A549 (cell line): ENCODE results near the gene OSTF1. TPM values are rescaled to one million over a fixed set of nuclear protein-coding genes. Genes with fewer than 3 reads are reported as not detected.

ENCODE experiments used
- ATAC-seq, 2 experiments: fragments of 200-7000 bp in 1 of 2; fragments of >200 bp in 1 of 2; cut with Nextera tagmentation in 1 of 2; cut with Tn5 transposase in 1 of 2; 3 replicates each; pipeline versions ENCODE4 v1.8.0 to v1.9.1; 2018 to 2020; ENCODE audit warnings: mild to moderate bottlenecking in 1 of 2, moderate library complexity in 1 of 2
- CTCF ChIA-PET: fragments of 300-600 bp; sonication (Branson Sonifier 250); formaldehyde crosslinking; extraction: SDS; loops from one replicate; lab custom pipeline; 2021; ENCODE audit warnings: antibody characterized with exemption, inconsistent platforms; lab: Yijun Ruan, JAX
- POLR2A ChIA-PET: fragments of 350-600 bp; formaldehyde crosslinking; extraction: SDS; loops from one replicate; lab custom pipeline; 2021; ENCODE audit warnings: antibody characterized with exemption, inconsistent platforms; lab: Yijun Ruan, JAX
- DNase-seq, 2 experiments: peaks; one replicate each; pipeline versions ENCODE4 v3.0.0 to v3.0.0-alpha.2; 2011 to 2016; ENCODE audit warnings: low read depth in 1 of 2, low spot score in 1 of 2
- FAIRE-seq: peaks from 2 replicates; lab custom pipeline; 2011; peaks lifted over from hg19 to GRCh38; lab: Jason Lieb, UNC
- H3K27ac ChIP-seq, 2 experiments: fragments of >200 bp; sonication (Bioruptor Twin); formaldehyde crosslinking; 3 replicates each; pipeline ENCODE4 v1.5.1; 2016 to 2017
- H3K4me1 ChIP-seq: fragments of >200 bp; sonication (Bioruptor Twin); formaldehyde crosslinking; 3 replicates; pipeline ENCODE4 v1.6.1; 2016
- H3K4me2 ChIP-seq: fragments of >200 bp; sonication (Bioruptor Twin); formaldehyde crosslinking; 3 replicates; pipeline ENCODE4 v1.6.1; 2016
- H3K4me3 ChIP-seq: fragments of >200 bp; sonication (Bioruptor Twin); formaldehyde crosslinking; 3 replicates; pipeline ENCODE4 v1.5.1; 2016
- H3K9me3 ChIP-seq: fragments of >200 bp; sonication (Bioruptor Twin); formaldehyde crosslinking; 3 replicates; pipeline ENCODE4 v1.6.1; 2016
- BHLHE40 ChIP-seq: IDR thresholded peaks from 2 replicates; pipeline ENCODE4 v1.6.1; 2012; ENCODE audit warnings: low read depth, low read length, inconsistent platforms
- CHD2 ChIP-seq: fragments of 150-350 bp; IDR thresholded peaks from 2 replicates; pipeline ENCODE4 v1.6.1; 2014; ENCODE audit warnings: low read length; ENCODE audit not compliant: partially characterized antibody
- CHD4 ChIP-seq: fragments of 200-600 bp; sonication (generic); IDR thresholded peaks from 2 replicates; pipeline ENCODE4 v1.6.1; 2016; ENCODE audit warnings: antibody characterized with exemption, mild to moderate bottlenecking, borderline replicate concordance
- EHMT2 ChIP-seq: fragments of 200-600 bp; sonication (generic); IDR thresholded peaks from 2 replicates; pipeline ENCODE4 v1.6.1; 2016; ENCODE audit warnings: antibody characterized with exemption, low read depth, mild to moderate bottlenecking, moderate library complexity
- EP300 ChIP-seq, 2 experiments: fragments of >200 bp; sonication (Bioruptor Twin); formaldehyde crosslinking; IDR thresholded peaks; 2 replicates in 1 of 2; 3 replicates in 1 of 2; pipeline ENCODE4 v1.6.1; 2016 to 2017
- ESRRA ChIP-seq: fragments of 150-350 bp; IDR thresholded peaks from 2 replicates; pipeline ENCODE4 v1.6.1; 2014; ENCODE audit warnings: mild to moderate bottlenecking, low read length, borderline replicate concordance
- GATA3 ChIP-seq: IDR thresholded peaks from 2 replicates; pipeline ENCODE4 v1.6.1; 2012; ENCODE audit warnings: borderline replicate concordance
- HDAC2 ChIP-seq: fragments of 200-600 bp; sonication (generic); IDR thresholded peaks from 2 replicates; pipeline ENCODE4 v1.6.1; 2016
- HEYL ChIP-seq: fragments of 250-450 bp; sonication (Bioruptor Pico); IDR thresholded peaks from 2 replicates; pipeline ENCODE4 v1.8.0; 2021; ENCODE audit warnings: mild to moderate bottlenecking, moderate library complexity
- HOXB13 ChIP-seq: fragments of 250-450 bp; sonication (Bioruptor Pico); IDR thresholded peaks from 2 replicates; pipeline ENCODE4 v1.5.0; 2020; ENCODE audit warnings: low read depth, mild to moderate bottlenecking, moderate library complexity
- HOXB5 ChIP-seq: fragments of 250-450 bp; sonication (Bioruptor Pico); IDR thresholded peaks from 2 replicates; pipeline ENCODE4 v1.5.0; 2020; ENCODE audit warnings: mild to moderate bottlenecking, moderate library complexity
- MAFK ChIP-seq: fragments of 450-650 bp; IDR thresholded peaks from 2 replicates; pipeline ENCODE4 v1.6.1; 2014; ENCODE audit not compliant: partially characterized antibody
- PHF8 ChIP-seq: fragments of 200-600 bp; sonication (generic); IDR thresholded peaks from 2 replicates; pipeline ENCODE4 v1.6.1; 2016; ENCODE audit warnings: low read depth, mild to moderate bottlenecking, antibody characterized with exemption, moderate library complexity, borderline replicate concordance
- TFCP2L1 ChIP-seq: fragments of 250-450 bp; sonication (Bioruptor Pico); IDR thresholded peaks from 2 replicates; pipeline ENCODE4 v1.5.0; 2021; ENCODE audit warnings: mild to moderate bottlenecking
- ZNF302 ChIP-seq: fragments of 250-450 bp; sonication (Bioruptor Pico); IDR thresholded peaks from 2 replicates; pipeline ENCODE4 v1.9.0; 2021; ENCODE audit warnings: inconsistent platforms, mild to moderate bottlenecking, moderate library complexity
- WGBS: methylation state at CpG from one replicate; pipeline ENCODE4 v1.1.6; 2017; ENCODE audit errors: missing lambda C conversion rate; 5-methylcytosine and 5-hydroxymethylcytosine counted together
- polyA plus RNA-seq, 4 experiments: library from polyadenylated mRNA; depleted of rRNA in 3 of 4; stranded (reverse); fragments of >200 nt; fragmentation: RNase III in 1 of 4; extraction: RNeasy Plus Mini Kit Qiagen cat#74134 plus additional on column Dnase treatment in 1 of 4; gene quantifications; 2 replicates in 3 of 4; 3 replicates in 1 of 4; pipeline ENCODE4 v1.2.3, GENCODE V29; 2011 to 2017
- TF ChIP-seq, protein P1 (sequence below): IDR thresholded peaks from 2 replicates; pipeline ENCODE4 v1.6.1; 2012; ENCODE audit warnings: low read depth, borderline replicate concordance
- TF ChIP-seq, protein P2 (sequence below): fragments of 250-450 bp; sonication (Bioruptor Pico); IDR thresholded peaks from 2 replicates; pipeline ENCODE4 v1.5.0; 2020; ENCODE audit warnings: low read depth, mild to moderate bottlenecking, moderate library complexity
- TF ChIP-seq, protein P3 (sequence below): fragments of 200-600 bp; sonication (generic); IDR thresholded peaks from 2 replicates; pipeline ENCODE4 v1.6.1; 2016; ENCODE audit warnings: antibody characterized with exemption, mild to moderate bottlenecking, moderate library complexity

The OSTF1 gene
- polyA plus RNA-seq, 2 of the 4 experiments (the other 2 are of a cell fraction), result 12.7 to 13.3 TPM

DNA sequence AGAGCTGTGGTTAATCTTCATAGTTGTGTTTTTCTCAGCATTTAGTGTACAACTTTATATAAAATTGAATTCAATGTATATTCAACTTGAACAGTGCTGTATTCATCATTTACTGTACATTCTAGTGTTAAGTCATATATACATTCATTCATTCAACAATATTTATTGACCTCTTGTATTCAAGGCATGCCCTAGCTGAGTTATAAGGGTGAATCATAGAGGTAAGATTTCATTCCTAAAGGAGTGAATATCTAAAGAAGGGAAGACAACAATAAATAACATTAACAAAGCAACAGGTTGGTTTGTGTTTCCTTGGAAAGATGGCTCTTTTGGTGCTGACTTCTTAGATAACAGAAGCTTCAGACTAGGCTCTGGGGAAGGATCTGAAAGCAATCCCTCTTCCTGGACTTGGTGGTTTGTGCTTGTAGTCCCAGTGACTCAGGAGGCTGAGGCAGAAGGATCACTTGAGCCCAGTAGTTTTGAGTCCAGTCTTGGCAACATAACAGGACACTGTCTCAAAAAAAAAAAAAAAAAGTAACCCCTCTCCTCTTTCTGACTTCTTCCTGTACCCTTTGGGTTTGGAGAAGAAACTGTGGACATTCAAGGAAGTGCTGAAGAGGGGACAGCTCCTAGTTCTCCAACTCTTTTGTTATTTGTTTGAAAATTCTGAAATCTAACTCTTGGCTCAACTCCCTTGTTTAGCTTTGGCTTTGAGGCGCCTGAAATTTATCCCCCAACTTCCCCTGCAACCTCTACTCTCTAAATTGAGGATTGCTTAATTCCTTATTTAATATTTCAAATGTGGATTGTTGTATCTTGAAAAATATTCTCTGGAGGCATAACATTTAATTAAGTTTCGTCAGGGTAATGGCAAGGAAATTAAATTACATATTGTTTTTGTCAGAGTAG lies 80.2 kb downstream of the OSTF1 start:
- peaks cover 9% of the 10 kb centered on the region; the same call in 1 of the 3 replicates for H3K9me3 ChIP-seq
- H3K27ac ChIP-seq, result no peak overlapping the region
- no peak for ATAC-seq
- TF ChIP-seq CHD4 (no peak), HEYL (CRISPR knock-in tag) (no peak), HOXB5 (no peak)
- TF ChIP-seq, protein P1, sequence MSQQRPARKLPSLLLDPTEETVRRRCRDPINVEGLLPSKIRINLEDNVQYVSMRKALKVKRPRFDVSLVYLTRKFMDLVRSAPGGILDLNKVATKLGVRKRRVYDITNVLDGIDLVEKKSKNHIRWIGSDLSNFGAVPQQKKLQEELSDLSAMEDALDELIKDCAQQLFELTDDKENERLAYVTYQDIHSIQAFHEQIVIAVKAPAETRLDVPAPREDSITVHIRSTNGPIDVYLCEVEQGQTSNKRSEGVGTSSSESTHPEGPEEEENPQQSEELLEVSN, result no peak
- ChIA-PET POLR2A (no interaction called here), CTCF (interaction anchor here (0.6 kb wide), 1 partner anchor 631 kb away, joined by 4 read pairs; no protein-coding TSS in a partner anchor)
- no peak overlapping the region for H3K4me3 ChIP-seq
- no peak for FAIRE-seq
- no peak for DNase-seq
- WGBS, result 17% methylated on average over 2 of the region's 2 CpGs
- no peak overlapping the region for H3K4me2 ChIP-seq
- no peaks in the 10 kb centered on the region for H3K4me1 ChIP-seq

DNA sequence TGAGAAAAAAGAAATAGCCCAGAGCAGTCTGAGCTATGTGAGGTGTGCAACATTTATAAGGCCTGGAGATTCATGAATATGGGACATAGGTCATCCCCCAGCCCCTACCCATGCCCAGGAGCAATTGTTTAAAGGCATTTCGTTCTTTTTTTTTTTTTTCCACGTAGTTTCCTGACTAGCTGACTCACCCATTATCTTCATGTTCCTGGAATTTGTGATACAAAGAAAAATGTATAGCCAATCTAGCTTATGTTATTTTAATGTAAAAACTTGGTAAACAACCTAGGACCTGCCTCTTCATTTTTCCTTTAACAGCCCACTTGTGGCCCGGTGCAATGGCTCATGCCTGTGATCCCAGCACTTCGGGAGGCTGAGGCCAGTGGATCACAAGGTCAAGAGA lies 81.3 kb downstream of the OSTF1 start:
- no peak overlapping the region for H3K4me3 ChIP-seq
- DNase-seq, result no peak
- no peak overlapping the region for H3K27ac ChIP-seq
- no peaks in the 10 kb centered on the region for H3K4me1 ChIP-seq
- TF ChIP-seq CHD2 (no peak), TFCP2L1 (no peak), EP300 (IDR thresholded peaks at IDR 0.05) (no peak), ESRRA (no peak), PHF8 (no peak), MAFK (no peak), HDAC2 (no peak), BHLHE40 (no peak), GATA3 (no peak), EHMT2 (no peak), HOXB13 (no peak), ZNF302 (no peak)
- TF ChIP-seq, protein P2, sequence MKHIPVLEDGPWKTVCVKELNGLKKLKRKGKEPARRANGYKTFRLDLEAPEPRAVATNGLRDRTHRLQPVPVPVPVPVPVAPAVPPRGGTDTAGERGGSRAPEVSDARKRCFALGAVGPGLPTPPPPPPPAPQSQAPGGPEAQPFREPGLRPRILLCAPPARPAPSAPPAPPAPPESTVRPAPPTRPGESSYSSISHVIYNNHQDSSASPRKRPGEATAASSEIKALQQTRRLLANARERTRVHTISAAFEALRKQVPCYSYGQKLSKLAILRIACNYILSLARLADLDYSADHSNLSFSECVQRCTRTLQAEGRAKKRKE (CRISPR knock-in tag), result no peak
- TF ChIP-seq, protein P3, sequence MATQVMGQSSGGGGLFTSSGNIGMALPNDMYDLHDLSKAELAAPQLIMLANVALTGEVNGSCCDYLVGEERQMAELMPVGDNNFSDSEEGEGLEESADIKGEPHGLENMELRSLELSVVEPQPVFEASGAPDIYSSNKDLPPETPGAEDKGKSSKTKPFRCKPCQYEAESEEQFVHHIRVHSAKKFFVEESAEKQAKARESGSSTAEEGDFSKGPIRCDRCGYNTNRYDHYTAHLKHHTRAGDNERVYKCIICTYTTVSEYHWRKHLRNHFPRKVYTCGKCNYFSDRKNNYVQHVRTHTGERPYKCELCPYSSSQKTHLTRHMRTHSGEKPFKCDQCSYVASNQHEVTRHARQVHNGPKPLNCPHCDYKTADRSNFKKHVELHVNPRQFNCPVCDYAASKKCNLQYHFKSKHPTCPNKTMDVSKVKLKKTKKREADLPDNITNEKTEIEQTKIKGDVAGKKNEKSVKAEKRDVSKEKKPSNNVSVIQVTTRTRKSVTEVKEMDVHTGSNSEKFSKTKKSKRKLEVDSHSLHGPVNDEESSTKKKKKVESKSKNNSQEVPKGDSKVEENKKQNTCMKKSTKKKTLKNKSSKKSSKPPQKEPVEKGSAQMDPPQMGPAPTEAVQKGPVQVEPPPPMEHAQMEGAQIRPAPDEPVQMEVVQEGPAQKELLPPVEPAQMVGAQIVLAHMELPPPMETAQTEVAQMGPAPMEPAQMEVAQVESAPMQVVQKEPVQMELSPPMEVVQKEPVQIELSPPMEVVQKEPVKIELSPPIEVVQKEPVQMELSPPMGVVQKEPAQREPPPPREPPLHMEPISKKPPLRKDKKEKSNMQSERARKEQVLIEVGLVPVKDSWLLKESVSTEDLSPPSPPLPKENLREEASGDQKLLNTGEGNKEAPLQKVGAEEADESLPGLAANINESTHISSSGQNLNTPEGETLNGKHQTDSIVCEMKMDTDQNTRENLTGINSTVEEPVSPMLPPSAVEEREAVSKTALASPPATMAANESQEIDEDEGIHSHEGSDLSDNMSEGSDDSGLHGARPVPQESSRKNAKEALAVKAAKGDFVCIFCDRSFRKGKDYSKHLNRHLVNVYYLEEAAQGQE, result no peak
- 5% methylated on average over 4 of the region's 4 CpGs for WGBS
- POLR2A ChIA-PET, result no interaction called here
- FAIRE-seq, result no peak
- no peak overlapping the region for H3K4me2 ChIP-seq
- CTCF ChIA-PET, result interaction anchor here (0.8 kb wide), 1 partner anchor 289 kb away, joined by 3 read pairs; no protein-coding TSS in a partner anchor
- no peak for ATAC-seq
- peaks cover 9% of the 10 kb centered on the region; the same call in 1 of the 3 replicates for H3K9me3 ChIP-seq
